Stromal cell of bone marrow (primary cell): Measurements from ENCODE around the gene RGMA.

Source experiments
- DNase-seq: peaks from one replicate; pipeline ENCODE4 v3.0.0-alpha.2; 2012; ENCODE audit warnings: low read depth

RGMA gene

GRCh38 chr15:93088981-93089726 is at the start of gene RGMA:
Gene RGMA (minus strand): TSS chr15:93089211. CDS start chr15:93088932, 279 bp downstream.
- no peak for DNase-seq

GRCh38 chr15:93136606-93137005 is 47.6 kb upstream of the RGMA start:
- DNase-seq, result no peak

- DNase-seq, result no peak
Observed at GRCh38 chr15:93135997-93136397, 47.0 kb upstream of the RGMA start.

- DNase-seq, result no peak
Observed at GRCh38 chr15:93135459-93135858, 46.4 kb upstream of the RGMA start.

GRCh38 chr15:93131485-93132095 is 42.6 kb upstream of the RGMA start:
- no peak for DNase-seq

- no peak for DNase-seq
Observed at GRCh38 chr15:93129702-93130488, 40.9 kb upstream of the RGMA start.

- DNase-seq, result no peak
Observed at GRCh38 chr15:93127286-93127685, 38.3 kb upstream of the RGMA start.

GRCh38 chr15:93126599-93126998 is 37.6 kb upstream of the RGMA start:
- DNase-seq, result no peak

GRCh38 chr15:93126148-93126547 is 37.1 kb upstream of the RGMA start:
- no peak for DNase-seq

- no peak for DNase-seq
Observed at GRCh38 chr15:93124126-93124525, 35.1 kb upstream of the RGMA start.

- peak; percentile 9 for DNase-seq
Observed at GRCh38 chr15:93121973-93122910, 33.2 kb upstream of the RGMA start.

- no peak for DNase-seq
Observed at GRCh38 chr15:93121107-93121506, 32.1 kb upstream of the RGMA start.

- DNase-seq, result no peak
Observed at GRCh38 chr15:93118904-93119303, 29.9 kb upstream of the RGMA start.

- DNase-seq, result no peak
Observed at GRCh38 chr15:93111451-93111850, 22.4 kb upstream of the RGMA start.

- no peak for DNase-seq
Observed at GRCh38 chr15:93110502-93111040, 21.6 kb upstream of the RGMA start.

- no peak for DNase-seq
Observed at GRCh38 chr15:93109336-93110102, 20.5 kb upstream of the RGMA start.

GRCh38 chr15:93107646-93108045 is 18.6 kb upstream of the RGMA start:
- no peak for DNase-seq

GRCh38 chr15:93105485-93105884 is 16.5 kb upstream of the RGMA start:
- DNase-seq, result no peak

GRCh38 chr15:93103823-93104222 is 14.8 kb upstream of the RGMA start:
- DNase-seq, result no peak

GRCh38 chr15:93102211-93102610 is 13.2 kb upstream of the RGMA start:
- no peak for DNase-seq

GRCh38 chr15:93093765-93094164 is 4.8 kb upstream of the RGMA start:
- no peak for DNase-seq
